SK-N-SH treated with all-trans-retinoic acid at 6 μM for 48 hours (cell line): ENCODE measurements around the gene DNMT3A.

ENCODE experiments used
- ATAC-seq: fragments of 200-7000 bp; cut with Tn5 transposase; 3 replicates; pipeline ENCODE4 v1.9.1; 2020; ENCODE audit warnings: mild to moderate bottlenecking, moderate library complexity
- ARNTL ChIP-seq: fragments of 450-650 bp; formaldehyde crosslinking; IDR thresholded peaks from 2 replicates; pipeline ENCODE4 v1.5.0; 2020; ENCODE audit warnings: low read depth, mild to moderate bottlenecking, moderate library complexity, borderline replicate concordance
- BACH2 ChIP-seq: fragments of 250-450 bp; sonication (Bioruptor Pico); IDR thresholded peaks from 2 replicates; pipeline ENCODE4 v1.9.0; 2021; ENCODE audit warnings: mild to moderate bottlenecking, borderline replicate concordance
- CREB5 ChIP-seq: fragments of 250-450 bp; sonication (Bioruptor Pico); IDR thresholded peaks from 2 replicates; pipeline ENCODE4 v1.5.1; 2020; ENCODE audit warnings: low read depth, mild to moderate bottlenecking, moderate library complexity
- CSDC2 ChIP-seq: fragments of 250-450 bp; sonication (Bioruptor Pico); IDR thresholded peaks from 2 replicates; pipeline ENCODE4 v1.5.0; 2020; ENCODE audit warnings: mild to moderate bottlenecking, moderate library complexity
- CSRNP3 ChIP-seq: fragments of 250-450 bp; sonication (Bioruptor Pico); IDR thresholded peaks from 2 replicates; pipeline ENCODE4 v1.5.1; 2021; ENCODE audit warnings: mild to moderate bottlenecking, moderate library complexity
- ESRRG ChIP-seq: fragments of 250-450 bp; sonication (Bioruptor Pico); IDR thresholded peaks from 2 replicates; pipeline ENCODE4 v1.6.1; 2021; ENCODE audit warnings: mild to moderate bottlenecking
- GLIS3 ChIP-seq: fragments of 250-450 bp; sonication (Bioruptor Pico); IDR thresholded peaks from 2 replicates; pipeline ENCODE4 v1.5.0; 2020; ENCODE audit warnings: mild to moderate bottlenecking, moderate library complexity
- ISL1 ChIP-seq: fragments of 250-450 bp; sonication (Bioruptor Pico); IDR thresholded peaks from 2 replicates; pipeline ENCODE4 v2.1.2; 2022; ENCODE audit warnings: mild to moderate bottlenecking, moderate library complexity
- OSR1 ChIP-seq: fragments of 250-450 bp; sonication (Bioruptor Pico); IDR thresholded peaks from 2 replicates; pipeline ENCODE4 v1.8.0; 2022; ENCODE audit warnings: moderate library complexity, mild to moderate bottlenecking, inconsistent platforms
- PATZ1 ChIP-seq: fragments of 250-450 bp; sonication (Bioruptor Pico); IDR thresholded peaks from 2 replicates; pipeline ENCODE4 v1.8.0; 2020; ENCODE audit warnings: mild to moderate bottlenecking, moderate library complexity, borderline replicate concordance
- PPARA ChIP-seq: fragments of 250-450 bp; sonication (Bioruptor Pico); IDR thresholded peaks from 2 replicates; pipeline ENCODE4 v1.5.0; 2020; ENCODE audit warnings: mild to moderate bottlenecking, borderline replicate concordance
- RARB ChIP-seq: fragments of 250-450 bp; sonication (Bioruptor Pico); IDR thresholded peaks from 2 replicates; pipeline ENCODE4 v1.8.0; 2021; ENCODE audit warnings: mild to moderate bottlenecking, moderate library complexity
- SNAI2 ChIP-seq: fragments of 250-450 bp; sonication (Bioruptor Pico); IDR thresholded peaks from 2 replicates; pipeline ENCODE4 v1.5.0; 2020; ENCODE audit warnings: mild to moderate bottlenecking, moderate library complexity
- TCF4 ChIP-seq: fragments of 250-450 bp; sonication (Bioruptor Pico); IDR thresholded peaks from 2 replicates; pipeline ENCODE4 v1.8.0; 2021; ENCODE audit warnings: mild to moderate bottlenecking, moderate library complexity, borderline replicate concordance
- TOX ChIP-seq: fragments of 250-450 bp; sonication (Bioruptor Pico); IDR thresholded peaks from 2 replicates; pipeline ENCODE4 v1.8.0; 2021; ENCODE audit warnings: mild to moderate bottlenecking, moderate library complexity, borderline replicate concordance
- TSHZ2 ChIP-seq: fragments of 250-450 bp; sonication (Bioruptor Pico); IDR thresholded peaks from 2 replicates; pipeline ENCODE4 v1.5.0; 2020; ENCODE audit warnings: mild to moderate bottlenecking, moderate library complexity
- ZC3H10 ChIP-seq: fragments of 250-450 bp; sonication (Bioruptor Pico); IDR thresholded peaks from 2 replicates; pipeline ENCODE4 v1.5.1; 2021; ENCODE audit warnings: mild to moderate bottlenecking, moderate library complexity
- ZFP30 ChIP-seq: fragments of 450-650 bp; formaldehyde crosslinking; IDR thresholded peaks from 2 replicates; pipeline ENCODE4 v1.5.0; 2022; ENCODE audit warnings: mild to moderate bottlenecking, moderate library complexity
- ZNF565 ChIP-seq: fragments of 450-650 bp; formaldehyde crosslinking; conservative IDR thresholded peaks from 2 replicates; pipeline ENCODE4 v1.5.0; 2020; ENCODE audit warnings: low read depth, mild to moderate bottlenecking, moderate library complexity
- ZNF70 ChIP-seq: fragments of 450-650 bp; formaldehyde crosslinking; IDR thresholded peaks from 2 replicates; pipeline ENCODE4 v1.5.0; 2020; ENCODE audit warnings: mild to moderate bottlenecking, moderate library complexity
- ZNF8 ChIP-seq: fragments of 450-650 bp; formaldehyde crosslinking; IDR thresholded peaks from 2 replicates; pipeline ENCODE4 v1.5.0; 2020; ENCODE audit warnings: mild to moderate bottlenecking, moderate library complexity
- TF ChIP-seq, protein P1 (sequence below): fragments of 250-450 bp; sonication (Bioruptor Pico); IDR thresholded peaks from 2 replicates; pipeline ENCODE4 v1.8.0; 2021; ENCODE audit warnings: low read depth, mild to moderate bottlenecking, moderate library complexity, borderline replicate concordance

DNMT3A gene

DNA sequence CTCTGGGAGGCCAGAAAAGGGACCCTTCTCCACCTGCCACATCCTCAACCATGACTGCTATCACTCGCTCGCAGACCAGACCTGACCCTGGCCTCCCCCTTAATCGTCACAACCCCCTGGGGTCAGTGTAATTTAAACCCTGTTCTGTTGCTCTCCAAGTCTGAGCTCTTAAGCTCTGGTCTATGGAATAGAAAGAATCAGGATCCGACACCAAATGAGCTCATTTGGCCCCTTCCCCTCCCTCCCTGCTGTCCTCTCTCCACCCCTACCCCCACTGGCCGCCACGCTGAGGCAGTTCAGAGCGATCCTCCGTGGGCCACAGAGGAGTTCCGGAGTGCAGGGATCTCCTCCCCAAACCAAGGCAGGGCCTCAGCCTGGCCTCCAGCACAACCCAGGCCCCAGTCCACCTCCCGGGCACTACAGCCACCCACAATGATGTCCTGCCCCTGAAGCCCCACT is 5.3 kb downstream of the DNMT3A start (continued):
- TF ChIP-seq ISL1 (no peak), RARB (CRISPR knock-in tag) (no peak), SNAI2 (no peak), ARNTL (no peak), CSDC2 (no peak), ZNF8 (CRISPR knock-in tag) (no peak)

DNA sequence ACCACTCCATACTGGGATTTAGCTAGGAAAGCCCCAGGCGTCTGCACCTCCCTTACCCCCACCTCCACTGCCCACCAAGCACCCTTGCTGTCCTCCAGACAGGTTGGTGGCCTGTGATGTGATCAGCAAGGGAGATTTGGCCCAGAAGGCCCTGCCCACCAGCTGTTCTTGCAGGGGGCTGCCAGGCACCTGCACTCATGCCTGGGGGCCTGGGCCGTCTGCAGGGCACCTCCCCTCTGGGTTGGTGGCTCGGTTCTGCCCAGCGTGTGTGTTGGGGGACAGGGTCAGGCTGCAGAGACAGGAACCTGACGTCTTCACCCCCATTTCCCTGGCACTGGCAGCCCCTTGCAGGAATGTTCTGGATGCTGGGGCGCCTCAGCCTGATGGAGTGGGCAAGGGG is 5.8 kb downstream of the DNMT3A start:
- TF ChIP-seq ESRRG (CRISPR knock-in tag) (no peak), ZNF565 (CRISPR knock-in tag) (no peak), SNAI2 (no peak), GLIS3 (CRISPR knock-in tag) (no peak), TSHZ2 (no peak), PATZ1 (no peak), CSRNP3 (CRISPR knock-in tag) (no peak), TCF4 (CRISPR knock-in tag) (no peak), PPARA (CRISPR knock-in tag) (no peak), ARNTL (no peak), RARB (CRISPR knock-in tag) (no peak), ZNF8 (CRISPR knock-in tag) (no peak), CREB5 (no peak), TOX (CRISPR knock-in tag) (no peak), ZNF70 (CRISPR knock-in tag) (no peak), ZC3H10 (CRISPR knock-in tag) (no peak), OSR1 (CRISPR knock-in tag) (no peak), CSDC2 (no peak)
- ATAC-seq: no peak

GRCh38 chr2:25335204-25335603 is 6.5 kb downstream of the DNMT3A start:
- no peak for TF ChIP-seq TCF4 (CRISPR knock-in tag)
- TF ChIP-seq TSHZ2: no peak
- no peak for TF ChIP-seq CSRNP3 (CRISPR knock-in tag)
- no peak for TF ChIP-seq SNAI2
- no peak for TF ChIP-seq ZC3H10 (CRISPR knock-in tag)
- TF ChIP-seq ZNF565 (CRISPR knock-in tag): no peak
- TF ChIP-seq ZNF8 (CRISPR knock-in tag): no peak
- no peak for TF ChIP-seq GLIS3 (CRISPR knock-in tag)
- TF ChIP-seq CREB5: no peak
- no peak for TF ChIP-seq ZNF70 (CRISPR knock-in tag)
- TF ChIP-seq ESRRG (CRISPR knock-in tag): no peak
- TF ChIP-seq, protein P1, sequence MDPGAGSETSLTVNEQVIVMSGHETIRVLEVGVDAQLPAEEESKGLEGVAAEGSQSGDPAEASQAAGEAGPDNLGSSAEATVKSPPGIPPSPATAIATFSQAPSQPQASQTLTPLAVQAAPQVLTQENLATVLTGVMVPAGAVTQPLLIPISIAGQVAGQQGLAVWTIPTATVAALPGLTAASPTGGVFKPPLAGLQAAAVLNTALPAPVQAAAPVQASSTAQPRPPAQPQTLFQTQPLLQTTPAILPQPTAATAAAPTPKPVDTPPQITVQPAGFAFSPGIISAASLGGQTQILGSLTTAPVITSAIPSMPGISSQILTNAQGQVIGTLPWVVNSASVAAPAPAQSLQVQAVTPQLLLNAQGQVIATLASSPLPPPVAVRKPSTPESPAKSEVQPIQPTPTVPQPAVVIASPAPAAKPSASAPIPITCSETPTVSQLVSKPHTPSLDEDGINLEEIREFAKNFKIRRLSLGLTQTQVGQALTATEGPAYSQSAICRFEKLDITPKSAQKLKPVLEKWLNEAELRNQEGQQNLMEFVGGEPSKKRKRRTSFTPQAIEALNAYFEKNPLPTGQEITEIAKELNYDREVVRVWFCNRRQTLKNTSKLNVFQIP (CRISPR knock-in tag): no peak
- no peak for TF ChIP-seq ZFP30
- no peak for TF ChIP-seq BACH2 (CRISPR knock-in tag)
- ATAC-seq: no peak
